Fibroblast of lung (primary cell): ENCODE data around the gene CDK15. TPM values are rescaled to one million over a fixed set of nuclear protein-coding genes. Genes with fewer than 3 reads are reported as not detected.
"Not testable (repeated sequence)": the region's sequence is repeated elsewhere in the genome, so short reads cannot be mapped to it uniquely, and the experiment has no call there.

Experiments used
- DNase-seq, 2 donors: peaks; one replicate each; pipeline versions ENCODE4 v3.0.0 to v3.0.0-alpha.2; 2010; ENCODE audit warnings: low read depth in 2 of 2
- H2AFZ ChIP-seq: 2 replicates; pipeline ENCODE4 v1.5.1; 2012; ENCODE audit warnings: low read length, control low read depth, inconsistent platforms
- H3K27ac ChIP-seq: 2 replicates; pipeline ENCODE4 v1.5.1; 2011; ENCODE audit warnings: low read length, control low read depth; ENCODE audit not compliant: insufficient read depth
- H3K27me3 ChIP-seq: 2 replicates; pipeline ENCODE4 v1.5.1; 2011; ENCODE audit warnings: mild to moderate bottlenecking, low read length; ENCODE audit not compliant: control insufficient read depth, insufficient read depth
- H3K36me3 ChIP-seq: 2 replicates; pipeline ENCODE4 v1.5.1; 2011; ENCODE audit warnings: low read length; ENCODE audit not compliant: control insufficient read depth, insufficient read depth
- H3K4me1 ChIP-seq: 2 replicates; pipeline ENCODE4 v1.5.1; 2011; ENCODE audit warnings: low read length; ENCODE audit not compliant: control insufficient read depth, insufficient read depth; ENCODE audit errors: extremely low read depth
- H3K4me2 ChIP-seq: 2 replicates; pipeline ENCODE4 v1.5.1; 2011; ENCODE audit warnings: low read length, control low read depth; ENCODE audit not compliant: insufficient read depth; ENCODE audit errors: extremely low read depth
- H3K4me3 ChIP-seq, 4 experiments: fragments of 200-600 bp in 1 of 4; sonication (generic) in 1 of 4; replicated peaks in 1 of 4; 2 replicates each; pipeline ENCODE4 v1.5.1; 2011 to 2016; ENCODE audit warnings: low read length in 4 of 4, low read depth in 3 of 4, mild to moderate bottlenecking in 3 of 4, control low read depth in 2 of 4, inconsistent platforms in 1 of 4, mixed read lengths in 1 of 4; ENCODE audit not compliant: insufficient read depth in 1 of 4; ENCODE audit errors: control extremely low read depth in 1 of 4
- H3K79me2 ChIP-seq: 2 replicates; pipeline ENCODE4 v1.5.1; 2012; ENCODE audit warnings: mild to moderate bottlenecking, low read length, inconsistent platforms; ENCODE audit not compliant: control insufficient read depth, insufficient read depth
- H3K9ac ChIP-seq: 2 replicates; pipeline ENCODE4 v1.5.1; 2011; ENCODE audit warnings: mild to moderate bottlenecking, low read length, control low read depth; ENCODE audit not compliant: insufficient read depth
- H3K9me3 ChIP-seq: 2 replicates; pipeline ENCODE4 v1.5.1; 2012; ENCODE audit warnings: low read depth, low read length; ENCODE audit not compliant: control insufficient read depth, insufficient read depth
- H4K20me1 ChIP-seq: 2 replicates; pipeline ENCODE4 v1.5.1; 2011; ENCODE audit warnings: low read length; ENCODE audit not compliant: control insufficient read depth, insufficient read depth; ENCODE audit errors: extremely low read depth
- CTCF ChIP-seq, 2 donors: IDR thresholded peaks in 1 of 2; conservative IDR thresholded peaks in 1 of 2; 1 replicate in 1 of 2; 2 replicates in 1 of 2; pipeline ENCODE4 v1.5.1; 2011 to 2012; ENCODE audit warnings: low read length in 2 of 2, control low read depth in 1 of 2, inconsistent platforms in 1 of 2, low read depth in 1 of 2, mild to moderate bottlenecking in 1 of 2
- EZH2 ChIP-seq: IDR thresholded peaks from 2 replicates; pipeline ENCODE4 v1.5.1; 2012; ENCODE audit warnings: low read length, control low read depth, mild to moderate bottlenecking; ENCODE audit errors: missing control alignments
- polyA plus RNA-seq, 2 donors: library from polyadenylated mRNA; depleted of rRNA in 1 of 2; stranded (reverse) in 1 of 2; unstranded in 1 of 2; fragments of >200 nt; gene quantifications; 2 replicates each; pipeline ENCODE4 v1.2.1, GENCODE V29; 2011 to 2012; ENCODE audit warnings: missing spikeins in 1 of 2
- total RNA-seq: library from RNA; depleted of rRNA; stranded (reverse); fragments of >200 nt; gene quantifications from 2 replicates; pipeline ENCODE4 v1.2.1, GENCODE V29; 2014

The CDK15 gene
- total and polyA plus RNA-seq, 2 donors (not counting 1 experiment from before 2014, with no cell fraction given): 2.3 to 5.1 TPM

GRCh38 chr2:201759567-201759966 is 46.8 kb upstream of the CDK15 start:
- no peak for DNase-seq
- Histone ChIP-seq H3K4me1 (no peaks in the 10 kb centered on the region), H3K4me2 (no peak overlapping the region), H3K9ac (no peak overlapping the region), H4K20me1 (no peaks in the 10 kb centered on the region), H3K27ac (no peak overlapping the region), H3K9me3 (no peaks in the 10 kb centered on the region), H2AFZ (no peak overlapping the region), H3K4me3 (no peak overlapping the region), H3K79me2 (no peaks in the 10 kb centered on the region), H3K36me3 (peaks cover 12% of the 10 kb centered on the region), H3K27me3 (no peaks in the 10 kb centered on the region)
- TF ChIP-seq CTCF (conservative IDR thresholded peaks at IDR 0.05 in 1 of 2, IDR thresholded peaks at IDR 0.05 in 1 of 2; ENCODE audit: low read depth in 1 of 2, low read length in 2 of 2) (no peak), EZH2 (no peak)

- no peak for DNase-seq
- H3K4me1 ChIP-seq: no peaks in the 10 kb centered on the region
- H3K27me3 ChIP-seq: no peaks in the 10 kb centered on the region
- H3K36me3 ChIP-seq: peaks cover 12% of the 10 kb centered on the region
- no peak overlapping the region for H3K27ac ChIP-seq
- TF ChIP-seq EZH2 (no peak), CTCF (conservative IDR thresholded peaks at IDR 0.05 in 1 of 2, IDR thresholded peaks at IDR 0.05 in 1 of 2; ENCODE audit: low read depth in 1 of 2, low read length in 2 of 2) (no peak)
- H3K79me2 ChIP-seq: no peaks in the 10 kb centered on the region
- H4K20me1 ChIP-seq: no peaks in the 10 kb centered on the region
- H3K4me2 ChIP-seq: no peak overlapping the region
- H3K9me3 ChIP-seq: no peaks in the 10 kb centered on the region
- no peak overlapping the region for H3K9ac ChIP-seq
- no peak overlapping the region for H2AFZ ChIP-seq
- H3K4me3 ChIP-seq: no peak overlapping the region
Observed at GRCh38 chr2:201761101-201761500, 45.2 kb upstream of the CDK15 start.

- not testable (repeated sequence) for H3K9me3 ChIP-seq, H3K4me1 ChIP-seq, H3K79me2 ChIP-seq, H4K20me1 ChIP-seq, H3K4me3 ChIP-seq, H3K27me3 ChIP-seq, H3K4me2 ChIP-seq, H3K27ac ChIP-seq, H3K9ac ChIP-seq, H2AFZ ChIP-seq, DNase-seq
- H3K36me3 ChIP-seq: peaks cover 13% of the 10 kb centered on the region
Observed at GRCh38 chr2:201764469-201764868, 41.9 kb upstream of the CDK15 start.
